ENCODE results near the gene VCAN. TPM values are rescaled to one million over a fixed set of nuclear protein-coding genes. Genes with fewer than 3 reads are reported as not detected.

Gene VCAN
- total and polyA plus RNA-seq, 4 donors = 0.97 to 15.6 (median 4.8) TPM

- Histone ChIP-seq H3K9me3 (ENCODE audit: control insufficient read depth in 4 of 4, low read length in 3 of 4) (no peaks in the 10 kb centered on the region), H3K27me3 (ENCODE audit: control insufficient read depth in 4 of 4, insufficient read depth in 4 of 4, low read length in 3 of 4) (no peaks in the 10 kb centered on the region), H3K4me1 (ENCODE audit: control insufficient read depth in 4 of 4, insufficient read depth in 4 of 4, low read length in 3 of 4) (no peaks in the 10 kb centered on the region), H3K36me3 (ENCODE audit: control insufficient read depth in 4 of 4, insufficient read depth in 3 of 4, low read depth in 1 of 4, low read length in 3 of 4) (no peaks in the 10 kb centered on the region), H3K9ac (ENCODE audit: low read depth in 1 of 2, low read length in 2 of 2) (no peak overlapping the region), H3K4me3 (ENCODE audit: low read depth in 1 of 3, low read length in 3 of 3) (no peak overlapping the region), H3K27ac (ENCODE audit: low read depth in 1 of 2, low read length in 2 of 2) (no peak overlapping the region)
- DNase-seq (ENCODE audit: low spot score) = no peak
- peak; percentile 22 for TF ChIP-seq YY1 (IDR thresholded peaks at IDR 0.05)
- TF ChIP-seq, protein P1, sequence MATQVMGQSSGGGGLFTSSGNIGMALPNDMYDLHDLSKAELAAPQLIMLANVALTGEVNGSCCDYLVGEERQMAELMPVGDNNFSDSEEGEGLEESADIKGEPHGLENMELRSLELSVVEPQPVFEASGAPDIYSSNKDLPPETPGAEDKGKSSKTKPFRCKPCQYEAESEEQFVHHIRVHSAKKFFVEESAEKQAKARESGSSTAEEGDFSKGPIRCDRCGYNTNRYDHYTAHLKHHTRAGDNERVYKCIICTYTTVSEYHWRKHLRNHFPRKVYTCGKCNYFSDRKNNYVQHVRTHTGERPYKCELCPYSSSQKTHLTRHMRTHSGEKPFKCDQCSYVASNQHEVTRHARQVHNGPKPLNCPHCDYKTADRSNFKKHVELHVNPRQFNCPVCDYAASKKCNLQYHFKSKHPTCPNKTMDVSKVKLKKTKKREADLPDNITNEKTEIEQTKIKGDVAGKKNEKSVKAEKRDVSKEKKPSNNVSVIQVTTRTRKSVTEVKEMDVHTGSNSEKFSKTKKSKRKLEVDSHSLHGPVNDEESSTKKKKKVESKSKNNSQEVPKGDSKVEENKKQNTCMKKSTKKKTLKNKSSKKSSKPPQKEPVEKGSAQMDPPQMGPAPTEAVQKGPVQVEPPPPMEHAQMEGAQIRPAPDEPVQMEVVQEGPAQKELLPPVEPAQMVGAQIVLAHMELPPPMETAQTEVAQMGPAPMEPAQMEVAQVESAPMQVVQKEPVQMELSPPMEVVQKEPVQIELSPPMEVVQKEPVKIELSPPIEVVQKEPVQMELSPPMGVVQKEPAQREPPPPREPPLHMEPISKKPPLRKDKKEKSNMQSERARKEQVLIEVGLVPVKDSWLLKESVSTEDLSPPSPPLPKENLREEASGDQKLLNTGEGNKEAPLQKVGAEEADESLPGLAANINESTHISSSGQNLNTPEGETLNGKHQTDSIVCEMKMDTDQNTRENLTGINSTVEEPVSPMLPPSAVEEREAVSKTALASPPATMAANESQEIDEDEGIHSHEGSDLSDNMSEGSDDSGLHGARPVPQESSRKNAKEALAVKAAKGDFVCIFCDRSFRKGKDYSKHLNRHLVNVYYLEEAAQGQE (IDR thresholded peaks at IDR 0.05) = no peak
- no peak for TF ChIP-seq HNF4A (conservative IDR thresholded peaks at IDR 0.05)
- no peak for TF ChIP-seq GABPA (IDR thresholded peaks at IDR 0.05 in 1 of 2, conservative IDR thresholded peaks at IDR 0.05 in 1 of 2)
- TF ChIP-seq, protein P2, sequence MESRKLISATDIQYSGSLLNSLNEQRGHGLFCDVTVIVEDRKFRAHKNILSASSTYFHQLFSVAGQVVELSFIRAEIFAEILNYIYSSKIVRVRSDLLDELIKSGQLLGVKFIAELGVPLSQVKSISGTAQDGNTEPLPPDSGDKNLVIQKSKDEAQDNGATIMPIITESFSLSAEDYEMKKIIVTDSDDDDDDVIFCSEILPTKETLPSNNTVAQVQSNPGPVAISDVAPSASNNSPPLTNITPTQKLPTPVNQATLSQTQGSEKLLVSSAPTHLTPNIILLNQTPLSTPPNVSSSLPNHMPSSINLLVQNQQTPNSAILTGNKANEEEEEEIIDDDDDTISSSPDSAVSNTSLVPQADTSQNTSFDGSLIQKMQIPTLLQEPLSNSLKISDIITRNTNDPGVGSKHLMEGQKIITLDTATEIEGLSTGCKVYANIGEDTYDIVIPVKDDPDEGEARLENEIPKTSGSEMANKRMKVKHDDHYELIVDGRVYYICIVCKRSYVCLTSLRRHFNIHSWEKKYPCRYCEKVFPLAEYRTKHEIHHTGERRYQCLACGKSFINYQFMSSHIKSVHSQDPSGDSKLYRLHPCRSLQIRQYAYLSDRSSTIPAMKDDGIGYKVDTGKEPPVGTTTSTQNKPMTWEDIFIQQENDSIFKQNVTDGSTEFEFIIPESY (IDR thresholded peaks at IDR 0.05) = no peak
- TF ChIP-seq EGR1 (IDR thresholded peaks at IDR 0.05; ENCODE audit: low read depth in 2 of 2) = no peak
- peak; percentile 91 to 95 for TF ChIP-seq RAD21 (IDR thresholded peaks at IDR 0.05)
- TF ChIP-seq NR2F2 (IDR thresholded peaks at IDR 0.05) = no peak
- TF ChIP-seq JUND (IDR thresholded peaks at IDR 0.05) = no peak
- no peak for TF ChIP-seq FOXA1 (IDR thresholded peaks at IDR 0.05)
- no peak for TF ChIP-seq TAF1 (conservative IDR thresholded peaks at IDR 0.05)
- TF ChIP-seq, protein P3, sequence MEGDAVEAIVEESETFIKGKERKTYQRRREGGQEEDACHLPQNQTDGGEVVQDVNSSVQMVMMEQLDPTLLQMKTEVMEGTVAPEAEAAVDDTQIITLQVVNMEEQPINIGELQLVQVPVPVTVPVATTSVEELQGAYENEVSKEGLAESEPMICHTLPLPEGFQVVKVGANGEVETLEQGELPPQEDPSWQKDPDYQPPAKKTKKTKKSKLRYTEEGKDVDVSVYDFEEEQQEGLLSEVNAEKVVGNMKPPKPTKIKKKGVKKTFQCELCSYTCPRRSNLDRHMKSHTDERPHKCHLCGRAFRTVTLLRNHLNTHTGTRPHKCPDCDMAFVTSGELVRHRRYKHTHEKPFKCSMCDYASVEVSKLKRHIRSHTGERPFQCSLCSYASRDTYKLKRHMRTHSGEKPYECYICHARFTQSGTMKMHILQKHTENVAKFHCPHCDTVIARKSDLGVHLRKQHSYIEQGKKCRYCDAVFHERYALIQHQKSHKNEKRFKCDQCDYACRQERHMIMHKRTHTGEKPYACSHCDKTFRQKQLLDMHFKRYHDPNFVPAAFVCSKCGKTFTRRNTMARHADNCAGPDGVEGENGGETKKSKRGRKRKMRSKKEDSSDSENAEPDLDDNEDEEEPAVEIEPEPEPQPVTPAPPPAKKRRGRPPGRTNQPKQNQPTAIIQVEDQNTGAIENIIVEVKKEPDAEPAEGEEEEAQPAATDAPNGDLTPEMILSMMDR (IDR thresholded peaks at IDR 0.05; ENCODE audit: low read depth, low read length, missing input control) = peak; percentile 82
- no peak for TF ChIP-seq SP1 (IDR thresholded peaks at IDR 0.05)
- no peak for TF ChIP-seq FOXA2 (IDR thresholded peaks at IDR 0.05)
- WGBS = 32% methylated on average over 13 of the region's 13 CpGs
Observed at GRCh38 chr5:83430130-83431010, 41.2 kb upstream of the VCAN start.

DNA sequence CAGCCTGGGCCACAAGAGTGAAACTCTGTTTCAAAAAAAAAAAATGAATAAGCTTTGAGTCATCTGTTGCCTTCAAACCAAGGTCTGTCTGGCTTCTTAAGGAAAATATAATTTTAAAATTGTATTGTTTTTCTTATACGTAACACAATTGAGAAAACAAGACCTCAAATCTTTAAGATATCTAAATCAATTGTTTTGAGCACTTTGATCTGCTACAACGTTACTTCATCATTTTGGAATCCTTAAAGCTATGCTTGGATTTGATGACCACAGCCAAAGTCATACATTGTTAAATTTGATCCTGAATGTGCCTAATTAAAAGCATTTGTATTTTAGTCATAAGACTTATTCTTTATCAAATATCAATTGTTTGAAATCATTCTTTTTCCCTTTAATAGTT, 37.7 kb upstream of the VCAN start:
- DNase-seq (ENCODE audit: low spot score) = no peak
- WGBS = 52% methylated on average over 2 of the region's 2 CpGs
- no peak overlapping the region for H3K27ac ChIP-seq (ENCODE audit: low read depth in 1 of 2, low read length in 2 of 2)
- TF ChIP-seq, protein P3 (IDR thresholded peaks at IDR 0.05; ENCODE audit: low read depth, low read length, missing input control) = no peak
- no peaks in the 10 kb centered on the region for H3K4me1 ChIP-seq (ENCODE audit: control insufficient read depth in 4 of 4, insufficient read depth in 4 of 4, low read length in 3 of 4)
- H3K36me3 ChIP-seq (ENCODE audit: control insufficient read depth in 4 of 4, insufficient read depth in 3 of 4, low read depth in 1 of 4, low read length in 3 of 4) = no peaks in the 10 kb centered on the region
- H3K4me3 ChIP-seq (ENCODE audit: low read depth in 1 of 3, low read length in 3 of 3) = no peak overlapping the region
- no peak overlapping the region for H3K9ac ChIP-seq (ENCODE audit: low read depth in 1 of 2, low read length in 2 of 2)
- no peaks in the 10 kb centered on the region for H3K9me3 ChIP-seq (ENCODE audit: control insufficient read depth in 4 of 4, low read length in 3 of 4)
- H3K27me3 ChIP-seq (ENCODE audit: control insufficient read depth in 4 of 4, insufficient read depth in 4 of 4, low read length in 3 of 4) = no peaks in the 10 kb centered on the region

Measured in liver (tissue), 9 donors.